GM12892 (cell line): ENCODE measurements around the gene CRYGA.

Experiments
- POLR2A ChIP-seq: IDR thresholded peaks from 2 replicates; pipeline ENCODE4 v1.6.1; 2011; ENCODE audit warnings: low read depth, low read length, control low read depth
- POLR2AphosphoS5 ChIP-seq: IDR thresholded peaks from 2 replicates; pipeline ENCODE4 v1.6.1; 2011; ENCODE audit warnings: low read depth, low read length, control low read depth
- TAF1 ChIP-seq: IDR thresholded peaks from 2 replicates; pipeline ENCODE4 v1.6.1; 2011; ENCODE audit warnings: low read depth, mild to moderate bottlenecking, control low read depth, low read length, borderline replicate concordance

DNA sequence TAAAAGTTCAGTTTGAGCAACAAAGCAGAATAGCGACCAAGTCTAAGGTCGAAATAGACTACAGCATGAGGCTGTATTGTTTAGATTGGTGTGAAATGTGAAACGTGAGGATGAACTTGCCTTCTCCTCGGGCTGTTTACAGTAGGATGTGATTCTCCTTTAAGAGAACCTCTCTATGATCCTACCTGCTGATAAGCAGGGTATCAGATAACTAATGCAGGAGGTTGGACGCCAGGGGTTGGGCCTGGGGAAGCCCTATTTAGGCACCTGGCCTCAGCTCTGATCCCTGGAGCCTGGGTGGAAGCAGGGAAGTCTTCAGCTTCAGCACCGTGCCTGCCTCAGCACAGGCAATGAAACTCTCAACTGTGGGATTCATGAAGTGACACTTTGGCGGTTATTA is 50.4 kb downstream of the CRYGA start:
- TF ChIP-seq POLR2A (no peak), POLR2AphosphoS5 (no peak), TAF1 (no peak)
